CD4-positive, alpha-beta T cell treated with Interferon gamma for 1 hour (primary cell): ENCODE results near the gene FNDC3B.

Experiments
- DNase-seq: peaks from one replicate; pipeline ENCODE4 v3.0.0-alpha.2; 2020

The FNDC3B gene

GRCh38 chr3:172298247-172298646, 258.9 kb downstream of the FNDC3B start:
- DNase-seq = no peak

- DNase-seq = no peak
These were observed 260.8 kb downstream of the FNDC3B start for GRCh38 chr3:172300187-172300586.

GRCh38 chr3:172300862-172301261, 261.5 kb downstream of the FNDC3B start:
- no peak for DNase-seq

GRCh38 chr3:172302203-172302602, 262.8 kb downstream of the FNDC3B start:
- DNase-seq = no peak

GRCh38 chr3:172303181-172303580, 263.8 kb downstream of the FNDC3B start:
- no peak for DNase-seq

GRCh38 chr3:172303941-172304558, 264.7 kb downstream of the FNDC3B start:
- no peak for DNase-seq

GRCh38 chr3:172305552-172305951, 266.2 kb downstream of the FNDC3B start:
- no peak for DNase-seq

GRCh38 chr3:172305974-172306373, 266.6 kb downstream of the FNDC3B start:
- DNase-seq = no peak

GRCh38 chr3:172307141-172307560, 267.8 kb downstream of the FNDC3B start:
- no peak for DNase-seq

- no peak for DNase-seq
These were observed 269.7 kb downstream of the FNDC3B start for GRCh38 chr3:172309059-172309458.

- DNase-seq = no peak
These were observed 270.5 kb downstream of the FNDC3B start for GRCh38 chr3:172309741-172310427.

GRCh38 chr3:172310428-172310760, 271.0 kb downstream of the FNDC3B start:
- DNase-seq = no peak

- DNase-seq = no peak
These were observed 271.8 kb downstream of the FNDC3B start for GRCh38 chr3:172311217-172311616.

GRCh38 chr3:172312001-172312400, 272.6 kb downstream of the FNDC3B start:
- no peak for DNase-seq

- no peak for DNase-seq
These were observed 273.3 kb downstream of the FNDC3B start for GRCh38 chr3:172312711-172313110.

GRCh38 chr3:172313671-172314070, 274.3 kb downstream of the FNDC3B start:
- DNase-seq = no peak

- no peak for DNase-seq
These were observed 275.3 kb downstream of the FNDC3B start for GRCh38 chr3:172314591-172315160.

GRCh38 chr3:172315401-172316091, 276.2 kb downstream of the FNDC3B start:
- no peak for DNase-seq

GRCh38 chr3:172316758-172317157, 277.4 kb downstream of the FNDC3B start:
- DNase-seq = no peak

GRCh38 chr3:172317481-172317880, 278.1 kb downstream of the FNDC3B start:
- DNase-seq = no peak

GRCh38 chr3:172317984-172318383, 278.6 kb downstream of the FNDC3B start:
- no peak for DNase-seq

GRCh38 chr3:172319595-172319994, 280.2 kb downstream of the FNDC3B start:
- no peak for DNase-seq

- no peak for DNase-seq
These were observed 281.1 kb downstream of the FNDC3B start for GRCh38 chr3:172320468-172320867.

GRCh38 chr3:172321035-172321434, 281.7 kb downstream of the FNDC3B start:
- no peak for DNase-seq
